GM12878 (cell line): ENCODE measurements around the gene CENPF.

Experiments used
- CHD4 ChIP-seq: fragments of 200-600 bp; sonication (generic); IDR thresholded peaks from 2 replicates; pipeline ENCODE4 v1.6.1; 2016; ENCODE audit warnings: mild to moderate bottlenecking
- EGR1 ChIP-seq, 2 experiments: IDR thresholded peaks; 1 replicate in 1 of 2; 2 replicates in 1 of 2; pipeline ENCODE4 v1.6.1; 2011 to 2012; ENCODE audit warnings: low read depth in 2 of 2, low read length in 2 of 2, borderline replicate concordance in 1 of 2, mild to moderate bottlenecking in 1 of 2, moderate library complexity in 1 of 2
- ESRRA ChIP-seq: IDR thresholded peaks from 2 replicates; pipeline ENCODE4 v1.6.1; 2012; ENCODE audit warnings: mild to moderate bottlenecking, low read length, improper control_type of control experiment
- NFIC ChIP-seq: IDR thresholded peaks from 2 replicates; pipeline ENCODE4 v1.6.1; 2012; ENCODE audit warnings: low read depth, mild to moderate bottlenecking, inconsistent platforms, low read length, moderate library complexity
- PML ChIP-seq: IDR thresholded peaks from 2 replicates; pipeline ENCODE4 v1.6.1; 2012; ENCODE audit warnings: low read length, inconsistent platforms
- POLR2A ChIP-seq: IDR thresholded peaks from 2 replicates; pipeline ENCODE4 v1.6.1; 2011; ENCODE audit warnings: low read depth, mild to moderate bottlenecking, low read length
- POLR2AphosphoS2 ChIP-seq: IDR thresholded peaks from 2 replicates; pipeline ENCODE4 v1.6.1; 2011; ENCODE audit warnings: low read depth, mild to moderate bottlenecking, low read length, improper control_type of control experiment, moderate library complexity
- TF ChIP-seq, protein P1 (sequence below): IDR thresholded peaks from 2 replicates; pipeline ENCODE4 v1.6.1; 2012; ENCODE audit warnings: low read depth, low read length, improper control_type of control experiment
- TF ChIP-seq, protein P2 (sequence below): IDR thresholded peaks from 2 replicates; pipeline ENCODE4 v1.6.1; 2011; ENCODE audit warnings: low read depth, low read length, improper control_type of control experiment, borderline replicate concordance
- TF ChIP-seq, protein P3 (sequence below), 3 experiments: IDR thresholded peaks in 2 of 3; conservative IDR thresholded peaks in 1 of 3; 2 replicates each; pipeline ENCODE4 v1.5.1; 2011; ENCODE audit warnings: low read depth in 3 of 3, low read length in 3 of 3, mild to moderate bottlenecking in 3 of 3, control low read depth in 2 of 3, moderate library complexity in 2 of 3, inconsistent platforms in 1 of 3, mixed read lengths in 1 of 3; ENCODE audit not compliant: control insufficient read depth in 2 of 3, insufficient read depth in 1 of 3; ENCODE audit errors: extremely low read depth in 1 of 3
- TF ChIP-seq, protein P4 (sequence below): IDR thresholded peaks from 2 replicates; pipeline ENCODE4 v1.6.1; 2011; ENCODE audit warnings: borderline replicate concordance, low read depth, mild to moderate bottlenecking, moderate library complexity, mixed read lengths, low read length; ENCODE audit not compliant: insufficient read depth; ENCODE audit errors: extremely low read length
- TF ChIP-seq, protein P5 (sequence below): IDR thresholded peaks from 2 replicates; pipeline ENCODE4 v1.6.1; 2011; ENCODE audit warnings: low read depth, mild to moderate bottlenecking, low read length, moderate library complexity, borderline replicate concordance; ENCODE audit errors: extremely low read depth

DNA sequence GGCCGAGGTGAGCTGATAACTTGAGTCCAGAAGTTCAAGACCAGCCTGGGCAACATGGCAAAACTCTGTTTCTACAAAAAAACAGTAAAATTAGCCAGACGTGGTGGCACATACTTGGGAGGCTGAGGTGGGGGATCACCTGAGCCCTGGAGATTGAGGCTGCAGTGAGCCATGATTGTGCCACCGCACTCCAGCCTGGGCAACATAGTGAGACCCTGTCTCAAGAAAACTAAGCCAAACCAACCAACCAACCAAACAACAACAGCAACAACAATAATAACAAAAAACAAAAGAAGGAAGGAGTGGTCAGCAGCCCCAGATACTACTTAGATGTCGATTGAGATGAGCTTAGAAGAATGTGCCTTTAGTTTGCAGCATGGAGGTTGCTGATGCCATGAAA lies 47.7 kb downstream of the CENPF start:
- TF ChIP-seq, protein P1, sequence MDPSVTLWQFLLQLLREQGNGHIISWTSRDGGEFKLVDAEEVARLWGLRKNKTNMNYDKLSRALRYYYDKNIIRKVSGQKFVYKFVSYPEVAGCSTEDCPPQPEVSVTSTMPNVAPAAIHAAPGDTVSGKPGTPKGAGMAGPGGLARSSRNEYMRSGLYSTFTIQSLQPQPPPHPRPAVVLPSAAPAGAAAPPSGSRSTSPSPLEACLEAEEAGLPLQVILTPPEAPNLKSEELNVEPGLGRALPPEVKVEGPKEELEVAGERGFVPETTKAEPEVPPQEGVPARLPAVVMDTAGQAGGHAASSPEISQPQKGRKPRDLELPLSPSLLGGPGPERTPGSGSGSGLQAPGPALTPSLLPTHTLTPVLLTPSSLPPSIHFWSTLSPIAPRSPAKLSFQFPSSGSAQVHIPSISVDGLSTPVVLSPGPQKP, result no peak
- TF ChIP-seq PML (no peak), POLR2AphosphoS2 (no peak), EGR1 (IDR thresholded peaks at IDR 0.05; ENCODE audit: borderline replicate concordance in 1 of 2, low read depth in 2 of 2, low read length in 2 of 2) (no peak), ESRRA (no peak), CHD4 (no peak), POLR2A (no peak), NFIC (no peak)
- TF ChIP-seq, protein P2, sequence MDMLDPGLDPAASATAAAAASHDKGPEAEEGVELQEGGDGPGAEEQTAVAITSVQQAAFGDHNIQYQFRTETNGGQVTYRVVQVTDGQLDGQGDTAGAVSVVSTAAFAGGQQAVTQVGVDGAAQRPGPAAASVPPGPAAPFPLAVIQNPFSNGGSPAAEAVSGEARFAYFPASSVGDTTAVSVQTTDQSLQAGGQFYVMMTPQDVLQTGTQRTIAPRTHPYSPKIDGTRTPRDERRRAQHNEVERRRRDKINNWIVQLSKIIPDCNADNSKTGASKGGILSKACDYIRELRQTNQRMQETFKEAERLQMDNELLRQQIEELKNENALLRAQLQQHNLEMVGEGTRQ, result no peak
- TF ChIP-seq, protein P3, sequence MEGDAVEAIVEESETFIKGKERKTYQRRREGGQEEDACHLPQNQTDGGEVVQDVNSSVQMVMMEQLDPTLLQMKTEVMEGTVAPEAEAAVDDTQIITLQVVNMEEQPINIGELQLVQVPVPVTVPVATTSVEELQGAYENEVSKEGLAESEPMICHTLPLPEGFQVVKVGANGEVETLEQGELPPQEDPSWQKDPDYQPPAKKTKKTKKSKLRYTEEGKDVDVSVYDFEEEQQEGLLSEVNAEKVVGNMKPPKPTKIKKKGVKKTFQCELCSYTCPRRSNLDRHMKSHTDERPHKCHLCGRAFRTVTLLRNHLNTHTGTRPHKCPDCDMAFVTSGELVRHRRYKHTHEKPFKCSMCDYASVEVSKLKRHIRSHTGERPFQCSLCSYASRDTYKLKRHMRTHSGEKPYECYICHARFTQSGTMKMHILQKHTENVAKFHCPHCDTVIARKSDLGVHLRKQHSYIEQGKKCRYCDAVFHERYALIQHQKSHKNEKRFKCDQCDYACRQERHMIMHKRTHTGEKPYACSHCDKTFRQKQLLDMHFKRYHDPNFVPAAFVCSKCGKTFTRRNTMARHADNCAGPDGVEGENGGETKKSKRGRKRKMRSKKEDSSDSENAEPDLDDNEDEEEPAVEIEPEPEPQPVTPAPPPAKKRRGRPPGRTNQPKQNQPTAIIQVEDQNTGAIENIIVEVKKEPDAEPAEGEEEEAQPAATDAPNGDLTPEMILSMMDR (IDR thresholded peaks at IDR 0.05 in 2 of 3, conservative IDR thresholded peaks at IDR 0.05 in 1 of 3; ENCODE audit: control insufficient read depth in 2 of 3, extremely low read depth in 1 of 3, insufficient read depth in 1 of 3, low read depth in 3 of 3, low read length in 3 of 3), result no peak
- TF ChIP-seq, protein P4, sequence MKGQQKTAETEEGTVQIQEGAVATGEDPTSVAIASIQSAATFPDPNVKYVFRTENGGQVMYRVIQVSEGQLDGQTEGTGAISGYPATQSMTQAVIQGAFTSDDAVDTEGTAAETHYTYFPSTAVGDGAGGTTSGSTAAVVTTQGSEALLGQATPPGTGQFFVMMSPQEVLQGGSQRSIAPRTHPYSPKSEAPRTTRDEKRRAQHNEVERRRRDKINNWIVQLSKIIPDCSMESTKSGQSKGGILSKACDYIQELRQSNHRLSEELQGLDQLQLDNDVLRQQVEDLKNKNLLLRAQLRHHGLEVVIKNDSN, result no peak
- TF ChIP-seq, protein P5, sequence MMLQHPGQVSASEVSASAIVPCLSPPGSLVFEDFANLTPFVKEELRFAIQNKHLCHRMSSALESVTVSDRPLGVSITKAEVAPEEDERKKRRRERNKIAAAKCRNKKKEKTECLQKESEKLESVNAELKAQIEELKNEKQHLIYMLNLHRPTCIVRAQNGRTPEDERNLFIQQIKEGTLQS, result no peak
